ENCODE results near the gene ACSF2. TPM values are rescaled to one million over a fixed set of nuclear protein-coding genes. Genes with fewer than 3 reads are reported as not detected.

Gene ACSF2
- total RNA-seq, 1 experiment from 2014 or later, result 12.2 TPM

GRCh38 chr17:50460831-50461526 is 35.0 kb downstream of the ACSF2 start:
- H3K4me2 ChIP-seq (ENCODE audit: insufficient read depth, insufficient read length, low read length), result no peak overlapping the region
- H3K56ac ChIP-seq (ENCODE audit: insufficient read length, low read depth, low read length), result no peak overlapping the region
- peaks cover 4% of the 10 kb centered on the region for H3K23me2 ChIP-seq (ENCODE audit: insufficient read length, low read depth, low read length, poor library complexity, severe bottlenecking)
- no peaks in the 10 kb centered on the region for H3K79me1 ChIP-seq (ENCODE audit: insufficient read depth, low read depth, low read length, poor library complexity, severe bottlenecking)
- H3K27ac Mint-ChIP-seq, result no peak overlapping the region; a peak in 1 of 7 replicates
- H2AK5ac ChIP-seq (ENCODE audit: insufficient read length, low read length), result no peak overlapping the region
- H4K20me1 ChIP-seq (ENCODE audit: control insufficient read depth, insufficient read depth, insufficient read length), result no peaks in the 10 kb centered on the region
- no peaks in the 10 kb centered on the region for H3K27me3 ChIP-seq (ENCODE audit: insufficient read depth, low read length)
- no peaks in the 10 kb centered on the region for H3K9me3 Mint-ChIP-seq
- no peak overlapping the region for H4K91ac ChIP-seq (ENCODE audit: insufficient read length, low read depth, low read length)
- H2BK120ac ChIP-seq (ENCODE audit: low read depth, low read length, poor library complexity, severe bottlenecking), result no peak overlapping the region
- no peak overlapping the region for H2BK5ac ChIP-seq (ENCODE audit: insufficient read length, low read length)
- no peak overlapping the region for H2BK20ac ChIP-seq (ENCODE audit: low read depth, low read length, poor library complexity, severe bottlenecking)
- no peak overlapping the region; the same call in 1 of the 2 replicates for H3K14ac ChIP-seq (ENCODE audit: insufficient read depth, low read length)
- H3K27me3 Mint-ChIP-seq (ENCODE audit: low read depth), result peaks cover 3% of the 10 kb centered on the region; the same call in 1 of the 2 replicates
- H4K5ac ChIP-seq (ENCODE audit: insufficient read length, low read depth, low read length), result no peak overlapping the region
- H3T11ph ChIP-seq (ENCODE audit: low read length), result no peak overlapping the region
- no peak overlapping the region for H3K4me3 Mint-ChIP-seq
- WGBS (ENCODE audit: extremely low coverage, insufficient read length, low lambda C conversion rate), result no CpG with 5 or more reads among the region's 9 CpGs
- H3K4ac ChIP-seq (ENCODE audit: low read depth, low read length), result no peak overlapping the region
- H3K9ac ChIP-seq (ENCODE audit: extremely low read depth, insufficient read length, low read length), result no peak overlapping the region
- no peak overlapping the region for H3K27ac ChIP-seq (ENCODE audit: insufficient read length, low read depth, low read length)
- no peak overlapping the region for H2AFZ ChIP-seq (ENCODE audit: low read length)
- H3K9me3 ChIP-seq (ENCODE audit: control insufficient read depth, low read depth, low read length), result no peaks in the 10 kb centered on the region
- no peak for DNase-seq
- H3K4me1 ChIP-seq (ENCODE audit: insufficient read depth, low read length), result no peaks in the 10 kb centered on the region
- H4K8ac ChIP-seq (replicated peaks; ENCODE audit: insufficient read length, low read depth, low read length), result no peak overlapping the region
- no peak overlapping the region for H3K18ac ChIP-seq (ENCODE audit: insufficient read length, low read depth, low read length)
- H3K4me1 Mint-ChIP-seq, result no peaks in the 10 kb centered on the region
- H2BK12ac ChIP-seq (ENCODE audit: insufficient read length, low read depth, low read length), result no peak overlapping the region
- no peak overlapping the region for H2BK15ac ChIP-seq (ENCODE audit: low read depth, low read length)
- no peak for TF ChIP-seq CTCF (conservative IDR thresholded peaks at IDR 0.05)
- H3K79me2 ChIP-seq (ENCODE audit: insufficient read depth, low read length), result no peaks in the 10 kb centered on the region
- no peak overlapping the region for H3K23ac ChIP-seq (ENCODE audit: insufficient read length, low read depth, low read length)
- peaks cover 0 to 4% (median 2%) of the 10 kb centered on the region in 3 experiments; a peak in 3 of 7 replicates for H3K36me3 Mint-ChIP-seq (ENCODE audit: insufficient read depth in 1 of 3, low read depth in 3 of 3)
